Measurements from ENCODE around the gene EVX1.

EVX1 gene

GRCh38 chr7:27297356-27297755, 54.8 kb downstream of the EVX1 start:
- no peaks in the 10 kb centered on the region for H3K4me1 ChIP-seq (ENCODE audit: insufficient read depth, poor library complexity, severe bottlenecking)
- H3K9me3 ChIP-seq (ENCODE audit: severe bottlenecking): no peaks in the 10 kb centered on the region

More at GRCh38 chr7:27297356-27297755, 54.8 kb downstream of the EVX1 start:
- Histone ChIP-seq H3K27ac (ENCODE audit: poor library complexity, severe bottlenecking) (no peak overlapping the region), H3K36me3 (ENCODE audit: low read depth) (no peaks in the 10 kb centered on the region), H3K4me3 (ENCODE audit: severe bottlenecking) (no peak overlapping the region), H3K27me3 (ENCODE audit: insufficient read depth, poor library complexity, severe bottlenecking) (no peaks in the 10 kb centered on the region)
- ATAC-seq (ENCODE audit: low read depth) (no peak), DNase-seq (ENCODE audit: low spot score) (no peak)
- TF ChIP-seq CTCF (IDR thresholded peaks at IDR 0.05; ENCODE audit: poor library complexity, severe bottlenecking): no peak
